ENCODE measurements around the gene SRPK3.
A peak's percentile ranks its signal among the peaks of the same experiment; 100 is the strongest.

Gene SRPK3

DNA sequence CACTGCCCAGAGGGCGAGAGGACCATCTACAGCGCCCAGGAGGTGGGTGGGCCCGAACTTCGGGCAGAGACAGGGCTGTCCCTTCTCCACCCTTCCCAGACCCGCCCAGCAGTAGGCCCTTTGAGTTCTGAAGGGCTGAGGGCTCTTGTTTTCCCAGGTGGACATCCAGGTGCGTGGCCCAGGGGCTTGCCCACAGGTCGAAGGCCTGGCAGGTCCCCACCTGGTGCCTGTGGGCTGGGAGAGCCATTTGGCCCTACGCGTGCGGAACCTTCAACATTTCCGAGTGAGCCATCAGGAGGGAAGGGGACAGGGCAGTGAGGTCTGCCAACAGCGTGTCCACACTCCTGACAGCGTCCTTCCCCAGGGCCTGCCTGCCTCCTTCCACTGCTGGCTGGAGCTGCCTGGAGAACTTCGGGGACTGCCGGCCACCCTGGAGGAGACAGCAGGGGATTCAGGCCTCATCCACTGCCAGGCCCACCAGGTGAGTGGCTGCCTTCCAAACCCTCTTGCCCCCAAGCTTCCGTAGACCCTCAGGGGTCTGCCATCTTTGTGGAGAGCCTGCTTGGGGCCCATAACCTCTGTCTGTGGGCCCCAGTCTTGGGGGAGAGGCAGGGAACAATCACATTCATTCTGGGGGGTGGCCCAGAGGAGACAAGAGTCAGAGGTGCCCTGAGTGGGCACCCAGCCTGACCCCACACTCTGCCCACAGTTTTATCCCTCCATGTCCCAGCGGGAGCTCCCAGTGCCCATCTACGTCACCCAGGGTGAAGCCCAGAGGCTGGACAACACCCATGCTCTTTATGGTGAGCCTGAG is 10.0 kb upstream of the SRPK3 start:
- Histone ChIP-seq H3K4me2 (ENCODE audit: insufficient read depth, low read length, poor library complexity, severe bottlenecking) (no peak overlapping the region), H3K9ac (ENCODE audit: low read depth, low read length, poor library complexity) (no peak overlapping the region), H3K36me3 (replicated peaks in 1 of 2; ENCODE audit: control insufficient read depth in 2 of 2, insufficient read depth in 2 of 2, low read length in 2 of 2) (no peaks in the 10 kb centered on the region), H2AFZ (ENCODE audit: low read length) (no peak overlapping the region), H2BK15ac (ENCODE audit: low read length) (no peak overlapping the region), H2BK12ac (ENCODE audit: low read length) (no peak overlapping the region), H2BK120ac (ENCODE audit: low read depth, low read length) (no peak overlapping the region), H3K4ac (ENCODE audit: low read length) (no peak overlapping the region), H3K23ac (ENCODE audit: low read depth, low read length, poor library complexity) (no peak overlapping the region), H3K14ac (ENCODE audit: low read length) (no peak overlapping the region), H3K79me1 (ENCODE audit: low read depth, low read length) (no peaks in the 10 kb centered on the region), H2BK5ac (ENCODE audit: low read length) (no peak overlapping the region), H3K27ac (replicated peaks; ENCODE audit: low read length) (no peak overlapping the region), H3K27me3 (ENCODE audit: control insufficient read depth in 3 of 3, insufficient read depth in 3 of 3, low read depth in 1 of 3, low read length in 3 of 3) (no peaks in the 10 kb centered on the region), H3K4me3 (ENCODE audit: low read length in 2 of 2) (no peak overlapping the region), H3K18ac (ENCODE audit: low read length) (no peak overlapping the region), H2AK5ac (ENCODE audit: low read depth, low read length) (no peak overlapping the region), H4K91ac (ENCODE audit: low read depth, low read length, poor library complexity) (no peak overlapping the region), H3K9me3 (replicated peaks in 1 of 2; ENCODE audit: control insufficient read depth in 2 of 2, insufficient read depth in 1 of 2, low read depth in 1 of 2, low read length in 2 of 2) (no peaks in the 10 kb centered on the region), H4K8ac (ENCODE audit: low read depth, low read length) (no peak overlapping the region), H3K4me1 (ENCODE audit: control insufficient read depth in 2 of 2, insufficient read depth in 1 of 2, low read depth in 1 of 2, low read length in 2 of 2) (peaks cover 5 to 7% of the 10 kb centered on the region in 2 donors)
- no CpG with 5 or more reads among the region's 18 CpGs for WGBS, 2 donors (ENCODE audit: extremely low coverage in 2 of 2, insufficient read length in 2 of 2, insufficient replicate concordance in 1 of 2)
- no peak for DNase-seq (ENCODE audit: low spot score)

DNA sequence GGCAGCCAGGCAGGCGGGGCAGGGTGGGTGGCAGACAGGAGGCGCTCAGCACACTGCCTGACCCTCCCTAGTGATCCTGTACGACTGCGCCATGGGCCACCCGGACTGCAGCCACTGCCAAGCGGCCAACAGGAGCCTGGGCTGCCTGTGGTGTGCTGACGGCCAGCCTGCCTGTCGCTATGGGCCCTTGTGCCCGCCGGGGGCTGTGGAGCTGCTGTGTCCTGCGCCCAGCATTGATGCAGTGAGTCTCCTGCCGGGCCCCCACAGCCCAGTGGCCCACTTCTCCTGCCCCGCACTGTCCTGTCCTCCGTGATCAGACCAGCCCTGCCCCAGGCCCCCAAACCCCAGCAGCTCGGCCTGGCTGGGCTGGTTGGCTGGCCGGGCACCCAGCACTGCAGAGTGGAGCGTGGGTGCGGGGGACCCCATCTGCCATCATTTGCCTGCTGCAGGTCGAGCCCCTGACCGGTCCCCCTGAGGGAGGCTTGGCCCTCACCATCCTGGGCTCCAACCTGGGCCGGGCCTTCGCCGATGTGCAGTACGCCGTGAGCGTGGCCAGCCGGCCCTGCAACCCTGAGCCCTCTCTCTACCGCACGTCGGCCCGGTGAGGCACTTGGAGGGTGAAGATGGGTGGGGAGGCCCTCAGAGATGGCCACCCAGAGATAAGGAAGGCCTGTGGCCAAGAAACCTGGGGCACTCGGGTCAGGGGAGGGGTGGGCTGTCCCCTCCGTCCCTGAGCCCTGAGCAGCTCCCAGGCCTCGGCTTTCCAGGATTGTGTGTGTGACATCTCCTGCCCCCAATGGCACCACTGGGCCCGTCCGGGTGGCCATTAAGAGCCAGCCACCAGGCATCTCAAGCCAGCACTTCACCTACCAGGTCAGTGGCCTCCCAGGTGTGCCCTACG is 9.2 kb upstream of the SRPK3 start:
- Histone ChIP-seq H2BK5ac (ENCODE audit: low read length) (no peak overlapping the region), H3K4me1 (ENCODE audit: control insufficient read depth in 2 of 2, insufficient read depth in 1 of 2, low read depth in 1 of 2, low read length in 2 of 2) (peaks cover 0 to 1% of the 10 kb centered on the region in 2 donors), H2BK15ac (ENCODE audit: low read length) (no peak overlapping the region), H3K36me3 (replicated peaks in 1 of 2; ENCODE audit: control insufficient read depth in 2 of 2, insufficient read depth in 2 of 2, low read length in 2 of 2) (no peaks in the 10 kb centered on the region), H4K91ac (ENCODE audit: low read depth, low read length, poor library complexity) (no peak overlapping the region), H2BK120ac (ENCODE audit: low read depth, low read length) (no peak overlapping the region), H2BK12ac (ENCODE audit: low read length) (no peak overlapping the region), H3K79me1 (ENCODE audit: low read depth, low read length) (no peaks in the 10 kb centered on the region), H3K23ac (ENCODE audit: low read depth, low read length, poor library complexity) (no peak overlapping the region), H4K8ac (ENCODE audit: low read depth, low read length) (no peak overlapping the region), H3K4me3 (ENCODE audit: low read length in 2 of 2) (no peak overlapping the region), H3K4me2 (ENCODE audit: insufficient read depth, low read length, poor library complexity, severe bottlenecking) (no peak overlapping the region), H3K27me3 (ENCODE audit: control insufficient read depth in 3 of 3, insufficient read depth in 3 of 3, low read depth in 1 of 3, low read length in 3 of 3) (no peaks in the 10 kb centered on the region), H3K27ac (replicated peaks; ENCODE audit: low read length) (no peak overlapping the region), H3K9ac (ENCODE audit: low read depth, low read length, poor library complexity) (peak overlapping the region; percentile 4), H3K4ac (ENCODE audit: low read length) (no peak overlapping the region), H3K18ac (ENCODE audit: low read length) (peak overlapping the region; percentile 28), H3K14ac (ENCODE audit: low read length) (no peak overlapping the region), H2AFZ (ENCODE audit: low read length) (no peak overlapping the region), H2AK5ac (ENCODE audit: low read depth, low read length) (no peak overlapping the region), H3K9me3 (replicated peaks in 1 of 2; ENCODE audit: control insufficient read depth in 2 of 2, insufficient read depth in 1 of 2, low read depth in 1 of 2, low read length in 2 of 2) (no peaks in the 10 kb centered on the region)
- DNase-seq (ENCODE audit: low spot score) = no peak
- WGBS, 2 donors (ENCODE audit: extremely low coverage in 2 of 2, insufficient read length in 2 of 2, insufficient replicate concordance in 1 of 2) = no CpG with 5 or more reads among the region's 37 CpGs

DNA sequence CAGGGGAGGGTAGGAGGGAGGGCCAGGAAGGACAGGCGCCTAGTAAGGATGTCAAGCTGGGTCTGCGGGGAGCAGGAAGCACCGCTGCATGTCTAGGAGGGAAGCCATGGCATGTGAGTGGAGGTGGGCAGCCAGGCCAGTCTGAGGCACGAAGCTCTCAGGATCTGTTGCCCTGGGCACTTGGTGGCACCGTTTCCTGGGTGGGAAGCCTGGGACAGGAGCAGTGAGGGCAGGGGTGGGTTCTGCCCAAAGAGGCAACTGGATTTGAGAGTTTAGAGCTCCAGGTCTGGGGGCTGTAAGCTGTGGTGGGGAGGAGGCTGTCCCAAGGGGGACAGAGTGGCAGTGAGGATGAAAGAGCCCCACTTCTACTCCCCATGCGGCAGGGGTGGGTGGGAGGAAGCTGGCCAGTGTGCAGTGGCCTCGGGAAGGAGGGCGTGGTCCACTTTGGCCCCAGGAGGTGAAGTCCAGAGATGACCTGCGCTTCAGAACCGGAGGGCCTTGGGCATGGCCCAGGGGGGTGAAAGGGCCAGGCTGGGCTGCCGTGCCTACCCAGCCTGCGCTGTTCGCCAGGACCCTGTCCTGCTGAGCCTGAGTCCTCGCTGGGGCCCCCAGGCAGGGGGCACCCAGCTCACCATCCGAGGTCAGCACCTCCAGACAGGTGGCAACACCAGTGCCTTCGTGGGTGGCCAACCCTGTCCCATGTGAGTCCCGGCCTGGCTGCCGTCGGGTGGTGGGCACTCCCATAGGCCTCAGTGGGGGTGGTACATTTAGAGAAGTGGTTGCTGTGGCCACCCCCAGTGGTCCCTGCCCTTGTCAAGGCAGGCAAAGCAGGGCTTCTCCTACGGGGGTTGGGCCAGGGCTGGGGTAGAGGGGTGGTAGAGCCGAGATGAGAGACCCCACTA is 8.3 kb upstream of the SRPK3 start:
- Histone ChIP-seq H3K4ac (ENCODE audit: low read length) (no peak overlapping the region), H3K4me1 (ENCODE audit: control insufficient read depth in 2 of 2, insufficient read depth in 1 of 2, low read depth in 1 of 2, low read length in 2 of 2) (no peaks in the 10 kb centered on the region), H2AFZ (ENCODE audit: low read length) (no peak overlapping the region), H3K4me2 (ENCODE audit: insufficient read depth, low read length, poor library complexity, severe bottlenecking) (no peak overlapping the region), H2BK120ac (ENCODE audit: low read depth, low read length) (no peak overlapping the region), H3K4me3 (ENCODE audit: low read length in 2 of 2) (no peak overlapping the region), H3K18ac (ENCODE audit: low read length) (no peak overlapping the region), H2BK15ac (ENCODE audit: low read length) (no peak overlapping the region), H3K9ac (ENCODE audit: low read depth, low read length, poor library complexity) (peak overlapping the region; percentile 4), H3K14ac (ENCODE audit: low read length) (no peak overlapping the region), H3K23ac (ENCODE audit: low read depth, low read length, poor library complexity) (no peak overlapping the region), H2BK5ac (ENCODE audit: low read length) (no peak overlapping the region), H3K27ac (replicated peaks; ENCODE audit: low read length) (no peak overlapping the region), H3K9me3 (replicated peaks in 1 of 2; ENCODE audit: control insufficient read depth in 2 of 2, insufficient read depth in 1 of 2, low read depth in 1 of 2, low read length in 2 of 2) (no peaks in the 10 kb centered on the region), H3K27me3 (ENCODE audit: control insufficient read depth in 3 of 3, insufficient read depth in 3 of 3, low read depth in 1 of 3, low read length in 3 of 3) (no peaks in the 10 kb centered on the region), H3K36me3 (replicated peaks in 1 of 2; ENCODE audit: control insufficient read depth in 2 of 2, insufficient read depth in 2 of 2, low read length in 2 of 2) (no peaks in the 10 kb centered on the region), H2BK12ac (ENCODE audit: low read length) (no peak overlapping the region), H4K8ac (ENCODE audit: low read depth, low read length) (no peak overlapping the region), H2AK5ac (ENCODE audit: low read depth, low read length) (no peak overlapping the region), H4K91ac (ENCODE audit: low read depth, low read length, poor library complexity) (no peak overlapping the region), H3K79me1 (ENCODE audit: low read depth, low read length) (no peaks in the 10 kb centered on the region)
- WGBS, 2 donors (ENCODE audit: extremely low coverage in 2 of 2, insufficient read length in 2 of 2, insufficient replicate concordance in 1 of 2) = no CpG with 5 or more reads among the region's 21 CpGs
- DNase-seq (ENCODE audit: low spot score) = no peak

Measured in neuronal stem cell (in vitro differentiated cells).